HEK293 (cell line): ENCODE measurements around the gene EEF1A2.
A peak's percentile ranks its signal among the peaks of the same experiment; 100 is the strongest.

Experiments
- CTCF ChIA-PET: fragments of 350-600 bp; formaldehyde crosslinking; extraction: SDS; loops from one replicate; lab custom pipeline; 2021; ENCODE audit warnings: antibody characterized with exemption; lab: Yijun Ruan, JAX
- POLR2A ChIA-PET: fragments of 300-600 bp; formaldehyde crosslinking; extraction: SDS; loops from one replicate; lab custom pipeline; 2020; ENCODE audit warnings: antibody characterized with exemption, inconsistent platforms; lab: Yijun Ruan, JAX
- H3K27ac ChIP-seq: fragments of 200-500 bp; sonication (Bioruptor generic); 2 replicates; pipeline ENCODE4 v1.5.1; 2014; ENCODE audit warnings: low read depth, low read length, control low read depth, inconsistent platforms; ENCODE audit errors: extremely low read depth
- H3K36me3 ChIP-seq, 2 experiments: fragments of 200-500 bp in 1 of 2; sonication (Bioruptor generic) in 1 of 2; 1 replicate in 1 of 2; 2 replicates in 1 of 2; pipeline ENCODE4 v1.5.1; 2014 to 2017; ENCODE audit warnings: inconsistent platforms in 2 of 2, low read length in 2 of 2; ENCODE audit not compliant: control insufficient read depth in 2 of 2, insufficient read depth in 1 of 2
- H3K4me1 ChIP-seq: fragments of 200-500 bp; sonication (Bioruptor generic); 2 replicates; pipeline ENCODE4 v1.5.1; 2014; ENCODE audit warnings: mild to moderate bottlenecking, low read length, inconsistent platforms; ENCODE audit not compliant: control insufficient read depth, insufficient read depth
- H3K4me3 ChIP-seq: 2 replicates; pipeline ENCODE4 v1.5.1; 2011; ENCODE audit warnings: low read depth, mild to moderate bottlenecking, control low read depth, low read length, moderate library complexity
- H3K9me3 ChIP-seq: fragments of 200-500 bp; sonication (Bioruptor generic); 2 replicates; pipeline ENCODE4 v1.5.1; 2014; ENCODE audit warnings: low read depth, low read length, inconsistent platforms; ENCODE audit not compliant: control insufficient read depth, insufficient read depth
- AEBP2 ChIP-seq: fragments of 450-650 bp; formaldehyde crosslinking; IDR thresholded peaks from 2 replicates; pipeline ENCODE4 v1.5.1; 2016; ENCODE audit warnings: missing biosample characterization, missing genetic modification characterization, borderline replicate concordance
- BCL11A ChIP-seq: fragments of 450-650 bp; formaldehyde crosslinking; IDR thresholded peaks from 2 replicates; pipeline ENCODE4 v1.5.1; 2016; ENCODE audit warnings: low read depth, missing biosample characterization, missing genetic modification characterization
- EGR2 ChIP-seq: fragments of 450-650 bp; formaldehyde crosslinking; IDR thresholded peaks from 2 replicates; pipeline ENCODE4 v1.5.1; 2016; ENCODE audit warnings: low read depth, missing biosample characterization, missing genetic modification characterization
- HOXA7 ChIP-seq: sonication (generic); formaldehyde crosslinking; IDR thresholded peaks from 2 replicates; pipeline ENCODE4 v1.8.1; 2022; ENCODE audit warnings: missing genetic modification reagents, borderline replicate concordance
- KLF9 ChIP-seq: fragments of 450-650 bp; formaldehyde crosslinking; IDR thresholded peaks from 2 replicates; pipeline ENCODE4 v1.5.1; 2016; ENCODE audit warnings: missing biosample characterization, missing genetic modification characterization, low read depth
- MEIS1 ChIP-seq: sonication (generic); formaldehyde crosslinking; IDR thresholded peaks from 2 replicates; pipeline ENCODE4 v1.8.1; 2022; ENCODE audit warnings: missing genetic modification reagents, mild to moderate bottlenecking, borderline replicate concordance
- REPIN1 ChIP-seq: fragments of 450-650 bp; formaldehyde crosslinking; IDR thresholded peaks from 2 replicates; pipeline ENCODE4 v1.5.1; 2017; ENCODE audit warnings: missing biosample characterization, missing genetic modification characterization, low read depth
- SETDB1 ChIP-seq: IDR thresholded peaks from one replicate; pipeline ENCODE4 v1.6.1; 2017; ENCODE audit warnings: mild to moderate bottlenecking, low read length, moderate library complexity, mixed read lengths; ENCODE audit not compliant: insufficient read length
- SP7 ChIP-seq: fragments of 450-650 bp; formaldehyde crosslinking; IDR thresholded peaks from 2 replicates; pipeline ENCODE4 v1.5.1; 2016; ENCODE audit warnings: missing biosample characterization, missing genetic modification characterization
- YY2 ChIP-seq: fragments of 450-650 bp; formaldehyde crosslinking; IDR thresholded peaks from 2 replicates; pipeline ENCODE4 v1.5.1; 2016; ENCODE audit warnings: missing biosample characterization, missing genetic modification characterization
- ZBTB48 ChIP-seq: fragments of 450-650 bp; formaldehyde crosslinking; IDR thresholded peaks from 2 replicates; pipeline ENCODE4 v1.5.1; 2016; ENCODE audit warnings: missing biosample characterization, missing genetic modification characterization
- ZFHX2 ChIP-seq: fragments of 450-650 bp; formaldehyde crosslinking; conservative IDR thresholded peaks from 2 replicates; pipeline ENCODE4 v1.5.1; 2016; ENCODE audit warnings: missing biosample characterization, missing genetic modification characterization
- ZFP3 ChIP-seq: fragments of 450-650 bp; formaldehyde crosslinking; IDR thresholded peaks from 2 replicates; pipeline ENCODE4 v1.5.1; 2016; ENCODE audit warnings: low read depth, missing biosample characterization, missing genetic modification characterization
- ZNF10 ChIP-seq: fragments of 450-650 bp; formaldehyde crosslinking; IDR thresholded peaks from 2 replicates; pipeline ENCODE4 v1.5.1; 2017; ENCODE audit warnings: missing biosample characterization, missing genetic modification characterization
- ZNF140 ChIP-seq: fragments of 450-650 bp; formaldehyde crosslinking; IDR thresholded peaks from 2 replicates; pipeline ENCODE4 v1.5.1; 2016; ENCODE audit warnings: missing biosample characterization, missing genetic modification characterization
- ZNF155 ChIP-seq: fragments of 450-650 bp; formaldehyde crosslinking; IDR thresholded peaks from 2 replicates; pipeline ENCODE4 v1.5.1; 2016; ENCODE audit warnings: missing biosample characterization, missing genetic modification characterization
- ZNF350 ChIP-seq: fragments of 450-650 bp; formaldehyde crosslinking; IDR thresholded peaks from 2 replicates; pipeline ENCODE4 v1.5.0; 2017; ENCODE audit warnings: missing biosample characterization, mild to moderate bottlenecking, missing genetic modification characterization
- ZNF394 ChIP-seq: fragments of 450-650 bp; formaldehyde crosslinking; IDR thresholded peaks from 2 replicates; pipeline ENCODE4 v1.5.1; 2016; ENCODE audit warnings: missing biosample characterization, missing genetic modification characterization, mild to moderate bottlenecking, moderate library complexity, borderline replicate concordance
- ZNF398 ChIP-seq: fragments of 450-650 bp; formaldehyde crosslinking; IDR thresholded peaks from 2 replicates; pipeline ENCODE4 v1.5.1; 2017; ENCODE audit warnings: missing biosample characterization, missing genetic modification characterization
- ZNF404 ChIP-seq: fragments of 450-650 bp; formaldehyde crosslinking; IDR thresholded peaks from 2 replicates; pipeline ENCODE4 v1.5.1; 2017; ENCODE audit warnings: missing biosample characterization, missing genetic modification characterization
- ZNF433 ChIP-seq: fragments of 450-650 bp; formaldehyde crosslinking; IDR thresholded peaks from 2 replicates; pipeline ENCODE4 v1.5.1; 2016; ENCODE audit warnings: missing biosample characterization, missing genetic modification characterization, low read depth
- ZNF529 ChIP-seq: fragments of 450-650 bp; formaldehyde crosslinking; IDR thresholded peaks from 2 replicates; pipeline ENCODE4 v1.5.1; 2017; ENCODE audit warnings: missing genetic modification characterization, missing biosample characterization; ENCODE audit not compliant: insufficient replicate concordance
- ZNF560 ChIP-seq: fragments of 450-650 bp; formaldehyde crosslinking; IDR thresholded peaks from 2 replicates; pipeline ENCODE4 v1.5.1; 2017; ENCODE audit warnings: missing biosample characterization, missing genetic modification characterization, borderline replicate concordance
- ZNF621 ChIP-seq: fragments of 450-650 bp; formaldehyde crosslinking; IDR thresholded peaks from 2 replicates; pipeline ENCODE4 v1.5.1; 2017; ENCODE audit warnings: missing biosample characterization, missing genetic modification characterization
- ZNF623 ChIP-seq: fragments of 450-650 bp; formaldehyde crosslinking; IDR thresholded peaks from 2 replicates; pipeline ENCODE4 v1.5.1; 2016; ENCODE audit warnings: missing biosample characterization, missing genetic modification characterization
- ZNF76 ChIP-seq: fragments of 450-650 bp; formaldehyde crosslinking; IDR thresholded peaks from 2 replicates; pipeline ENCODE4; 2016; ENCODE audit warnings: low read depth, missing biosample characterization, missing genetic modification characterization, borderline replicate concordance
- ZNF768 ChIP-seq: fragments of 450-650 bp; formaldehyde crosslinking; IDR thresholded peaks from 2 replicates; pipeline ENCODE4 v1.5.1; 2018; ENCODE audit warnings: missing biosample characterization, mild to moderate bottlenecking, missing genetic modification characterization
- ZNF777 ChIP-seq: fragments of 450-650 bp; formaldehyde crosslinking; IDR thresholded peaks from 2 replicates; pipeline ENCODE4 v1.5.1; 2017; ENCODE audit warnings: missing biosample characterization, missing genetic modification characterization, borderline replicate concordance
- ZNF791 ChIP-seq: fragments of 450-650 bp; formaldehyde crosslinking; IDR thresholded peaks from 2 replicates; pipeline ENCODE4 v1.5.1; 2016; ENCODE audit warnings: missing biosample characterization, missing genetic modification characterization
- ZNF830 ChIP-seq: fragments of 450-650 bp; IDR thresholded peaks from 2 replicates; pipeline ENCODE4 v1.5.0; 2018; ENCODE audit warnings: missing biosample characterization, missing genetic modification characterization, low read depth, mild to moderate bottlenecking, moderate library complexity
- ZSCAN16 ChIP-seq: fragments of 450-650 bp; formaldehyde crosslinking; IDR thresholded peaks from 2 replicates; pipeline ENCODE4 v1.5.1; 2016; ENCODE audit warnings: missing biosample characterization, missing genetic modification characterization

The EEF1A2 gene

GRCh38 chr20:63496596-63497120 is 2.2 kb downstream of the EEF1A2 start:
- H3K36me3 ChIP-seq, result peaks cover 11 to 54% of the 10 kb centered on the region in 2 experiments; a peak in 2 of 3 replicates
- no peak overlapping the region for H3K27ac ChIP-seq
- ChIA-PET POLR2A (interaction anchor here (0.9 to 2.3 kb wide), 3 partner anchors 22 to 30 kb away, joined by 3 to 12 read pairs (median 3); partner anchors contain the start of gene PPDPF), CTCF (interaction anchor here (0.5 to 1.8 kb wide), 14 partner anchors 12 to 484 kb away, joined by 3 to 12 read pairs (median 4); partner anchors contain the start of gene PPDPF)
- H3K9me3 ChIP-seq, result no peaks in the 10 kb centered on the region
- no peaks in the 10 kb centered on the region for H3K4me1 ChIP-seq
- no peak overlapping the region for H3K4me3 ChIP-seq
- TF ChIP-seq ZNF394 (tag by site-specific recombination) (peak; percentile 64; the same call in 1 of the 2 replicates), ZNF560 (tag by site-specific recombination) (no peak), ZNF777 (peak; percentile 55; the same call in 1 of the 2 replicates)

GRCh38 chr20:63495741-63496595 is 2.9 kb downstream of the EEF1A2 start:
- Histone ChIP-seq H3K4me3 (no peak overlapping the region), H3K27ac (no peak overlapping the region), H3K4me1 (no peaks in the 10 kb centered on the region), H3K9me3 (no peaks in the 10 kb centered on the region), H3K36me3 (peaks cover 13 to 61% of the 10 kb centered on the region in 2 experiments; a peak in 2 of 3 replicates)
- ChIA-PET POLR2A (interaction anchor here (0.9 to 2.3 kb wide), 3 partner anchors 23 to 31 kb away, joined by 3 to 12 read pairs (median 3); partner anchors contain the start of gene PPDPF), CTCF (interaction anchor here (0.6 to 1.8 kb wide), 12 partner anchors 12 to 63 kb away, joined by 3 to 12 read pairs (median 4); partner anchors contain the start of gene PPDPF)
- no peak for TF ChIP-seq ZNF350 (tag by site-specific recombination)
- no peak for TF ChIP-seq MEIS1 (CRISPR knock-in tag)
- TF ChIP-seq SP7 (tag by site-specific recombination), result 0 out of 2 replicates have a peak, but pooled peaks have one; percentile 15
- TF ChIP-seq ZNF404 (tag by site-specific recombination), result no peak
- no peak for TF ChIP-seq ZSCAN16 (tag by site-specific recombination)
- no peak for TF ChIP-seq ZNF791 (tag by site-specific recombination)
- TF ChIP-seq ZNF76 (tag by site-specific recombination), result no peak
- no peak for TF ChIP-seq ZNF621 (tag by site-specific recombination)
- no peak for TF ChIP-seq ZNF10
- peak; percentile 12; the same call in 1 of the 2 replicates for TF ChIP-seq BCL11A (tag by site-specific recombination)
- TF ChIP-seq ZNF155, result no peak
- no peak for TF ChIP-seq ZBTB48 (tag by site-specific recombination)
- no peak for TF ChIP-seq ZNF768 (tag by site-specific recombination)
- no peak for TF ChIP-seq ZNF529 (tag by site-specific recombination)
- peak; percentile 98 for TF ChIP-seq ZNF394 (tag by site-specific recombination)
- TF ChIP-seq ZNF623 (tag by site-specific recombination), result no peak
- TF ChIP-seq ZFHX2 (tag by site-specific recombination), result no peak
- TF ChIP-seq ZNF830 (tag by site-specific recombination), result no peak
- peak; percentile 59; the same call in 1 of the 2 replicates for TF ChIP-seq KLF9
- TF ChIP-seq REPIN1 (tag by site-specific recombination), result no peak
- no peak for TF ChIP-seq ZFP3
- no peak for TF ChIP-seq ZNF398
- no peak for TF ChIP-seq ZNF140
- no peak for TF ChIP-seq AEBP2
- TF ChIP-seq YY2 (tag by site-specific recombination), result no peak
- no peak for TF ChIP-seq ZNF433 (tag by site-specific recombination)
- TF ChIP-seq EGR2, result no peak
- TF ChIP-seq SETDB1, result no peak
- no peak for TF ChIP-seq HOXA7 (CRISPR knock-in tag)
